HCT116 (cell line): ENCODE results near the gene TGM2. TPM values are rescaled to one million over a fixed set of nuclear protein-coding genes. Genes with fewer than 3 reads are reported as not detected.

Experiments
- ATAC-seq: fragments of 200-7000 bp; cut with Tn5 transposase; 2 replicates; pipeline ENCODE4 v1.9.1; 2020; ENCODE audit warnings: mild to moderate bottlenecking, moderate library complexity
- BruUV-seq: library from RNA; stranded (reverse); fragments of 400-500 nt; replicated peaks from 2 replicates; lab custom pipeline; 2021; lab: Mats Ljungman, UMichigan
- CTCF ChIA-PET: fragments of 300-600 bp; sonication (Branson Sonifier 250); formaldehyde crosslinking; loops from one replicate; lab custom pipeline; 2021; ENCODE audit warnings: antibody characterized with exemption; lab: Charles Lee
- POLR2A ChIA-PET: fragments of 300-600, 350-600 bp; sonication (Branson Sonifier 250); formaldehyde crosslinking; loops from one replicate; lab custom pipeline; 2021; ENCODE audit warnings: antibody characterized with exemption; lab: Charles Lee
- RAD21 ChIA-PET, 2 experiments: fragments of 300-600 bp; sonication (Branson Sonifier 250); formaldehyde crosslinking; loops; one replicate each; lab custom pipeline; 2023; ENCODE audit warnings: low total read pairs in 2 of 2; ENCODE audit not compliant: uncharacterized antibody in 2 of 2, unreplicated experiment in 2 of 2, low non-redundant PET in 1 of 2; lab: Charles Lee
- DNase-seq: peaks from one replicate; pipeline ENCODE4 v3.0.0-alpha.2; 2010; ENCODE audit warnings: low read depth, low spot score
- H2AFZ ChIP-seq: fragments of 200-600 bp; shearing (Covaris generic), sonication (generic); 2 replicates; pipeline ENCODE4 v1.6.1; 2017; ENCODE audit warnings: low read depth, mixed run types, mixed read lengths, antibody characterized with exemption, low read length; ENCODE audit not compliant: poor library complexity, severe bottlenecking
- H3K27ac ChIP-seq: 2 replicates; pipeline ENCODE4 v1.5.1; 2012; ENCODE audit warnings: low read depth, low read length
- H3K27me3 ChIP-seq: fragments of 200-600 bp; sonication (generic); 2 replicates; pipeline ENCODE4 v1.6.1; 2016; ENCODE audit warnings: mixed run types, low read length, mixed read lengths; ENCODE audit not compliant: insufficient read depth
- H3K36me3 ChIP-seq, 2 experiments: fragments of 200-500 bp in 1 of 2; fragments of 200-600 bp in 1 of 2; sonication (Bioruptor generic) in 1 of 2; sonication (generic) in 1 of 2; 2 replicates each; pipeline versions ENCODE4 v1.5.1 to v1.6.1; 2014 to 2016; ENCODE audit warnings: low read length in 2 of 2, inconsistent platforms in 1 of 2, mixed read lengths in 1 of 2, mixed run types in 1 of 2; ENCODE audit not compliant: insufficient read depth in 2 of 2, control insufficient read depth in 1 of 2
- H3K4me1 ChIP-seq, 2 experiments: fragments of 200-600 bp in 1 of 2; sonication (generic) in 1 of 2; 2 replicates each; pipeline versions ENCODE4 v1.5.1 to v1.6.1; 2012 to 2017; ENCODE audit warnings: low read length in 2 of 2, inconsistent platforms in 1 of 2, mild to moderate bottlenecking in 1 of 2, mixed read lengths in 1 of 2, mixed run types in 1 of 2, moderate library complexity in 1 of 2; ENCODE audit not compliant: insufficient read depth in 2 of 2, control insufficient read depth in 1 of 2
- H3K4me2 ChIP-seq: fragments of 200-600 bp; sonication (generic); 2 replicates; pipeline ENCODE4 v1.6.1; 2017; ENCODE audit warnings: mixed run types, low read length, mixed read lengths
- H3K4me3 ChIP-seq, 2 experiments: fragments of 200-600 bp in 1 of 2; sonication (generic) in 1 of 2; replicated peaks in 1 of 2; 2 replicates each; pipeline ENCODE4 v1.5.1; 2011 to 2016; ENCODE audit warnings: low read length in 2 of 2, control low read depth in 1 of 2, low read depth in 1 of 2, mild to moderate bottlenecking in 1 of 2, mixed read lengths in 1 of 2, mixed run types in 1 of 2
- H3K79me2 ChIP-seq: fragments of 200-600 bp; sonication (generic); 2 replicates; pipeline ENCODE4 v1.6.1; 2017; ENCODE audit warnings: mild to moderate bottlenecking, mixed run types, low read length, moderate library complexity, mixed read lengths; ENCODE audit not compliant: insufficient read depth
- H3K9ac ChIP-seq: fragments of 200-600 bp; sonication (generic); 2 replicates; pipeline ENCODE4 v1.6.1; 2016; ENCODE audit warnings: low read length, mixed read lengths
- H3K9me2 ChIP-seq: fragments of 200-600 bp; sonication (generic), shearing (Covaris generic); 2 replicates; pipeline ENCODE4 v1.6.1; 2017; ENCODE audit warnings: mixed run types, mild to moderate bottlenecking, moderate library complexity; ENCODE audit not compliant: insufficient read depth
- H3K9me3 ChIP-seq, 2 experiments: fragments of 200-500 bp in 1 of 2; fragments of 200-600 bp in 1 of 2; sonication (Bioruptor generic) in 1 of 2; sonication (generic) in 1 of 2; 2 replicates each; pipeline ENCODE4 v1.6.1; 2014 to 2017; ENCODE audit warnings: low read length in 2 of 2, mixed read lengths in 2 of 2, inconsistent platforms in 1 of 2, low read depth in 1 of 2, mild to moderate bottlenecking in 1 of 2, mixed run types in 1 of 2, moderate library complexity in 1 of 2; ENCODE audit not compliant: control insufficient read depth in 1 of 2, insufficient read depth in 1 of 2
- H4K20me1 ChIP-seq: fragments of 200-600 bp; sonication (generic), shearing (Covaris generic); 2 replicates; pipeline ENCODE4 v1.6.1; 2017; ENCODE audit warnings: mixed run types, mild to moderate bottlenecking, moderate library complexity; ENCODE audit not compliant: insufficient read depth
- EGR1 ChIP-seq: IDR thresholded peaks from 2 replicates; pipeline ENCODE4 v1.6.1; 2012; ENCODE audit warnings: low read depth
- ELF1 ChIP-seq: IDR thresholded peaks from 2 replicates; pipeline ENCODE4 v1.6.1; 2012; ENCODE audit warnings: low read depth, borderline replicate concordance
- EZH2 ChIP-seq: fragments of 200-600 bp; sonication (generic); IDR thresholded peaks from 2 replicates; pipeline ENCODE4 v1.6.1; 2017; ENCODE audit warnings: antibody characterized with exemption, mixed run types
- EZH2phosphoT487 ChIP-seq: fragments of 200-600 bp; IDR thresholded peaks from 2 replicates; pipeline ENCODE4 v1.6.1; 2018; ENCODE audit warnings: antibody characterized with exemption, borderline replicate concordance
- FOSL1 ChIP-seq: IDR thresholded peaks from 2 replicates; pipeline ENCODE4 v1.6.1; 2012; ENCODE audit warnings: low read depth
- JUND ChIP-seq: IDR thresholded peaks from 2 replicates; pipeline ENCODE4 v1.6.1; 2012
- POLR2AphosphoS5 ChIP-seq: IDR thresholded peaks from 2 replicates; pipeline ENCODE4 v1.6.1; 2011; ENCODE audit warnings: mild to moderate bottlenecking, low read depth, low read length, moderate library complexity
- RAD21 ChIP-seq: IDR thresholded peaks from 2 replicates; pipeline ENCODE4 v1.6.1; 2012; ENCODE audit warnings: low read depth, mild to moderate bottlenecking
- SP1 ChIP-seq: IDR thresholded peaks from 2 replicates; pipeline ENCODE4 v1.6.1; 2012; ENCODE audit warnings: low read depth
- TCF7L2 ChIP-seq: IDR thresholded peaks from 2 replicates; pipeline ENCODE4 v1.7.0; 2011; ENCODE audit warnings: borderline replicate concordance, inconsistent platforms; ENCODE audit not compliant: insufficient read depth, insufficient read length; ENCODE audit errors: extremely low read depth
- YY1 ChIP-seq: IDR thresholded peaks from 2 replicates; pipeline ENCODE4 v1.6.1; 2011; ENCODE audit warnings: low read length, low read depth, moderate library complexity, mild to moderate bottlenecking; ENCODE audit not compliant: insufficient replicate concordance; ENCODE audit errors: extremely low read depth
- ZFX ChIP-seq: fragments of 450-650 bp; IDR thresholded peaks from 2 replicates; pipeline ENCODE4 v1.6.1; 2017
- intact Hi-C: fragments of 100-400 bp; cut with micrococcal nuclease; formaldehyde crosslinking; loops from 2 replicates; pipeline ENCODE4 v1.10.0; 2022
- total RNA-seq: library from RNA; stranded (reverse); gene quantifications from one replicate; pipeline ENCODE4 v1.2.1, GENCODE V29; 2021; ENCODE audit not compliant: unreplicated experiment
- TF ChIP-seq, protein P1 (sequence below), 3 experiments: fragments of 200-600 bp in 1 of 3; sonication (generic) in 1 of 3; IDR thresholded peaks in 2 of 3; conservative IDR thresholded peaks in 1 of 3; 2 replicates each; pipeline ENCODE4 v1.5.1; 2012 to 2017; ENCODE audit warnings: low read depth in 2 of 3, low read length in 2 of 3, antibody characterized with exemption in 1 of 3, borderline replicate concordance in 1 of 3, control low read depth in 1 of 3, mild to moderate bottlenecking in 1 of 3, mixed read lengths in 1 of 3, mixed run types in 1 of 3, moderate library complexity in 1 of 3; ENCODE audit not compliant: insufficient read depth in 1 of 3
- TF ChIP-seq, protein P2 (sequence below): IDR thresholded peaks from 2 replicates; pipeline ENCODE4 v1.6.1; 2011; ENCODE audit warnings: mild to moderate bottlenecking, low read length, moderate library complexity; ENCODE audit not compliant: insufficient replicate concordance; ENCODE audit errors: extremely low read depth

The TGM2 gene
- total RNA-seq, 1 experiment from 2014 or later = 6.1 TPM

- H3K4me2 ChIP-seq = no peak overlapping the region
Measured at GRCh38 chr20:38177201-38177600, 12.1 kb upstream of the TGM2 start.

More at GRCh38 chr20:38177201-38177600, 12.1 kb upstream of the TGM2 start:
- Histone ChIP-seq H3K9me2 (no peaks in the 10 kb centered on the region), H3K9ac (no peak overlapping the region), H3K4me3 (no peak overlapping the region), H3K4me1 (peaks cover 15 to 32% of the 10 kb centered on the region in 2 experiments; a peak in 3 of 4 replicates), H3K79me2 (no peaks in the 10 kb centered on the region), H3K36me3 (no peaks in the 10 kb centered on the region), H2AFZ (no peak overlapping the region), H3K27me3 (no peaks in the 10 kb centered on the region), H4K20me1 (no peaks in the 10 kb centered on the region), H3K27ac (no peak overlapping the region), H3K9me3 (no peaks in the 10 kb centered on the region)
- RAD21 ChIA-PET = no interaction called here
- no TSS peak for BruUV-seq
- CTCF ChIA-PET = no interaction called here
- no peak for DNase-seq
- POLR2A ChIA-PET = no interaction called here
- TF ChIP-seq TCF7L2 = no peak
- TF ChIP-seq, protein P1, sequence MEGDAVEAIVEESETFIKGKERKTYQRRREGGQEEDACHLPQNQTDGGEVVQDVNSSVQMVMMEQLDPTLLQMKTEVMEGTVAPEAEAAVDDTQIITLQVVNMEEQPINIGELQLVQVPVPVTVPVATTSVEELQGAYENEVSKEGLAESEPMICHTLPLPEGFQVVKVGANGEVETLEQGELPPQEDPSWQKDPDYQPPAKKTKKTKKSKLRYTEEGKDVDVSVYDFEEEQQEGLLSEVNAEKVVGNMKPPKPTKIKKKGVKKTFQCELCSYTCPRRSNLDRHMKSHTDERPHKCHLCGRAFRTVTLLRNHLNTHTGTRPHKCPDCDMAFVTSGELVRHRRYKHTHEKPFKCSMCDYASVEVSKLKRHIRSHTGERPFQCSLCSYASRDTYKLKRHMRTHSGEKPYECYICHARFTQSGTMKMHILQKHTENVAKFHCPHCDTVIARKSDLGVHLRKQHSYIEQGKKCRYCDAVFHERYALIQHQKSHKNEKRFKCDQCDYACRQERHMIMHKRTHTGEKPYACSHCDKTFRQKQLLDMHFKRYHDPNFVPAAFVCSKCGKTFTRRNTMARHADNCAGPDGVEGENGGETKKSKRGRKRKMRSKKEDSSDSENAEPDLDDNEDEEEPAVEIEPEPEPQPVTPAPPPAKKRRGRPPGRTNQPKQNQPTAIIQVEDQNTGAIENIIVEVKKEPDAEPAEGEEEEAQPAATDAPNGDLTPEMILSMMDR (IDR thresholded peaks at IDR 0.05 in 2 of 3, conservative IDR thresholded peaks at IDR 0.05 in 1 of 3; ENCODE audit: borderline replicate concordance in 1 of 3, insufficient read depth in 1 of 3, low read depth in 2 of 3, low read length in 2 of 3) = no peak
- TF ChIP-seq FOSL1 = no peak
- no peak for TF ChIP-seq ZFX
- TF ChIP-seq RAD21 = no peak
- no peak for TF ChIP-seq YY1
- no peak for TF ChIP-seq SP1
- TF ChIP-seq POLR2AphosphoS5 = no peak
- TF ChIP-seq, protein P2, sequence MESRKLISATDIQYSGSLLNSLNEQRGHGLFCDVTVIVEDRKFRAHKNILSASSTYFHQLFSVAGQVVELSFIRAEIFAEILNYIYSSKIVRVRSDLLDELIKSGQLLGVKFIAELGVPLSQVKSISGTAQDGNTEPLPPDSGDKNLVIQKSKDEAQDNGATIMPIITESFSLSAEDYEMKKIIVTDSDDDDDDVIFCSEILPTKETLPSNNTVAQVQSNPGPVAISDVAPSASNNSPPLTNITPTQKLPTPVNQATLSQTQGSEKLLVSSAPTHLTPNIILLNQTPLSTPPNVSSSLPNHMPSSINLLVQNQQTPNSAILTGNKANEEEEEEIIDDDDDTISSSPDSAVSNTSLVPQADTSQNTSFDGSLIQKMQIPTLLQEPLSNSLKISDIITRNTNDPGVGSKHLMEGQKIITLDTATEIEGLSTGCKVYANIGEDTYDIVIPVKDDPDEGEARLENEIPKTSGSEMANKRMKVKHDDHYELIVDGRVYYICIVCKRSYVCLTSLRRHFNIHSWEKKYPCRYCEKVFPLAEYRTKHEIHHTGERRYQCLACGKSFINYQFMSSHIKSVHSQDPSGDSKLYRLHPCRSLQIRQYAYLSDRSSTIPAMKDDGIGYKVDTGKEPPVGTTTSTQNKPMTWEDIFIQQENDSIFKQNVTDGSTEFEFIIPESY = no peak
- no peak for TF ChIP-seq EZH2
- no peak for TF ChIP-seq JUND
- no peak for TF ChIP-seq EZH2phosphoT487
- no peak for TF ChIP-seq EGR1
- no peak for TF ChIP-seq ELF1
- no peak for ATAC-seq
- intact Hi-C loops = no loop called here
